Sigmoid colon (tissue), 7 donors: ENCODE data around the gene RPH3AL. TPM values are rescaled to one million over a fixed set of nuclear protein-coding genes. Genes with fewer than 3 reads are reported as not detected.

ENCODE experiments used
- DNase-seq: peaks from one replicate; pipeline ENCODE4 v3.0.0-alpha.2; 2019
- H3K27ac ChIP-seq, 4 donors: fragments of 200-600 bp; sonication (generic); one replicate each; pipeline ENCODE4 v1.5.1; 2016 to 2019; ENCODE audit warnings: mild to moderate bottlenecking in 1 of 4
- H3K27me3 ChIP-seq, 3 donors: fragments of 200-600 bp; sonication (generic); one replicate each; pipeline ENCODE4 v1.5.1; 2019; ENCODE audit warnings: mild to moderate bottlenecking in 1 of 3
- H3K36me3 ChIP-seq, 4 donors: fragments of 200-600 bp; sonication (generic); one replicate each; pipeline ENCODE4 v1.5.1; 2016 to 2019
- H3K4me1 ChIP-seq, 4 donors: fragments of 200-600 bp; sonication (generic); one replicate each; pipeline ENCODE4 v1.5.1; 2017 to 2019
- H3K4me3 ChIP-seq, 4 donors: fragments of 200-600 bp; sonication (generic); one replicate each; pipeline ENCODE4 v1.5.1; 2017 to 2019; ENCODE audit warnings: mild to moderate bottlenecking in 2 of 4, moderate library complexity in 1 of 4
- H3K9me3 ChIP-seq, 4 donors: fragments of 200-600 bp in 3 of 4; sonication (generic) in 3 of 4; one replicate each; pipeline versions ENCODE4 v1.5.1 to v1.6.1; 2013 to 2019
- CTCF ChIP-seq, 4 experiments: fragments of 450-650 bp in 3 of 4; fragments of 200-600 bp in 1 of 4; IDR thresholded peaks; one replicate each; pipeline ENCODE4 v1.5.1; 2016 to 2019; ENCODE audit warnings: antibody characterized with exemption in 4 of 4, mild to moderate bottlenecking in 3 of 4, moderate library complexity in 2 of 4
- EP300 ChIP-seq, 4 donors: sonication (generic); formaldehyde crosslinking; IDR thresholded peaks; one replicate each; pipeline ENCODE4 v1.6.1; 2017; ENCODE audit warnings: antibody characterized with exemption in 4 of 4
- POLR2A ChIP-seq, 2 donors: fragments of 450-650 bp; IDR thresholded peaks; one replicate each; pipeline ENCODE4 v1.6.1; 2016; ENCODE audit warnings: antibody characterized with exemption in 2 of 2, mild to moderate bottlenecking in 2 of 2, moderate library complexity in 2 of 2
- POLR2AphosphoS5 ChIP-seq, 4 donors: sonication (generic); formaldehyde crosslinking; IDR thresholded peaks; one replicate each; pipeline ENCODE4 v1.6.1; 2017; ENCODE audit warnings: antibody characterized with exemption in 4 of 4
- WGBS, 2 donors: extraction: QIAGEN DNeasy Blood & Tissue Kit; methylation state at CpG; one replicate each; pipeline ENCODE4 v1.1.7; 2013; 5-methylcytosine and 5-hydroxymethylcytosine counted together
- intact Hi-C: fragments of 100-400 bp; cut with DNase I; formaldehyde crosslinking; loops from one replicate; pipeline ENCODE4 v1.15.1; 2023
- polyA plus RNA-seq, 3 donors: library from polyadenylated mRNA; stranded (reverse); fragments of 200-250 nt; gene quantifications; one replicate each; pipeline ENCODE4 v1.2.3, GENCODE V29; 2013
- total RNA-seq, 4 donors: library from RNA; depleted of rRNA; stranded (reverse); fragments of >200 nt; gene quantifications; one replicate each; pipeline ENCODE4 v1.1.0, GENCODE V29; 2016
- donor health status: healthy with polysubstance abuse.
- donor health status: Bipolar disorder and iron deficiency.
- donor health status: healthy.

The RPH3AL gene
- total and polyA plus RNA-seq, 7 donors, result 1.8 to 23.1 (median 12.7) TPM

GRCh38 chr17:181245-182049 is 171.2 kb downstream of the RPH3AL start, which contains the start of gene DOC2B:
Gene DOC2B, minus strand, starts transcription at chr17:181650. Its CDS starts 171 bp downstream, at chr17:181479.
- DNase-seq, result no peak
- Histone ChIP-seq H3K27me3 (peaks cover 14 to 68% (median 39%) of the 10 kb centered on the region in 3 donors), H3K4me1 (peaks cover 0 to 21% (median 17%) of the 10 kb centered on the region in 4 donors), H3K27ac (peak within 1 kb of the TSS; percentile 47 to 64 (median 56)), H3K9me3 (no peaks in the 10 kb centered on the region), H3K36me3 (no peaks in the 10 kb centered on the region), H3K4me3 (peak within 1 kb of the TSS in 3 of 4 donors; percentile 32 to 49 (median 45))
- intact Hi-C loops, result no loop called here
- WGBS, 2 donors, result 4% methylated on average over 120 of the region's 120 CpGs
- no peak for TF ChIP-seq EP300 (IDR thresholded peaks at IDR 0.05)
- TF ChIP-seq POLR2AphosphoS5 (IDR thresholded peaks at IDR 0.05), result no peak
- no peak for TF ChIP-seq CTCF (IDR thresholded peaks at IDR 0.05)
- no peak for TF ChIP-seq POLR2A (IDR thresholded peaks at IDR 0.05)

DNA sequence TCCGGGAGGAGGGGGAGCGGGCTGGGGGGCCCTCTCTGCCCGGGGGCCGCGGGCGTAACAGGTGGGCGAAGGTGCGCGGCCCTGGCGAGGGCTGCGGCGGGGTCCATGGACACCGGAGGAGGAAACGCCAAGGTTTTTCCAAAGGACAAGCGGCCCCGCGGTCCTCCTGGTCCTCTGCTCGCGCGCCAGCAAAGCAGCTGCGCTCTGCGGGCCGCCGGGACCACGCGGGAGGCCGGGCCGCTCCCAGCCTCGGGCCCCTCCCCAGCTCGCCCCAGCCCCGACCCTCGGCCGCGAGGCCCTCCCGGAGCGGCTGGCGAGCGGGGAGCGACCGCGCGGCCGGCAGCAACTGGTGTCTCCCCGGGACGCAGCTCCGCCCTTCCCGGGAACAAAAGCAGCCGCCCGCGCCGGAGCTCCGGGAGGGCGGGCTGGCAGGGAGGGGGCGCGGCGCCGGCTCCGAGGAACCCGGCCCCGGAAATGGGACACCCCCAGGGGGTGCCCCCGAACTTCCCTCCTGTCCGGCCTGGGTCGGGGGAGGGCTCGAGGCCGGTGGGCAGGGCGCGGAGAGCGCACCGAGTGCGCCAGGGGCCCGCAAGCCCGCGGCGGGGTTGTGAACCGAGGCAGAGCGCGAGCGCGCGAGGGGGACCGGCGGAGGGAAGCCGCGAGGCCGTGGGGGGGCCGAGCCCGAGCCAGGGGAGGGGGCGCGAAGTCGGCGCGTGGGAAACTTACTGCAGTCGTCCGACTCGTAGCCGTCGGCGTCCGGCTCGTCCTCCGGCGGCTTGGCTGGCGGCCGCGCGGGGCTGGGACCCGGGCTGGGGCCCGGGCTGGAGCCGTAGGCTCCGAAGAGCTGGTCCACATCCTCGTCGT is 172.0 kb downstream of the RPH3AL start:
- peak overlapping the region; percentile 47 to 64 (median 56) for H3K27ac ChIP-seq
- WGBS, 2 donors, result 2% methylated on average over 112 of the region's 112 CpGs
- intact Hi-C loops, result no loop called here

DNA sequence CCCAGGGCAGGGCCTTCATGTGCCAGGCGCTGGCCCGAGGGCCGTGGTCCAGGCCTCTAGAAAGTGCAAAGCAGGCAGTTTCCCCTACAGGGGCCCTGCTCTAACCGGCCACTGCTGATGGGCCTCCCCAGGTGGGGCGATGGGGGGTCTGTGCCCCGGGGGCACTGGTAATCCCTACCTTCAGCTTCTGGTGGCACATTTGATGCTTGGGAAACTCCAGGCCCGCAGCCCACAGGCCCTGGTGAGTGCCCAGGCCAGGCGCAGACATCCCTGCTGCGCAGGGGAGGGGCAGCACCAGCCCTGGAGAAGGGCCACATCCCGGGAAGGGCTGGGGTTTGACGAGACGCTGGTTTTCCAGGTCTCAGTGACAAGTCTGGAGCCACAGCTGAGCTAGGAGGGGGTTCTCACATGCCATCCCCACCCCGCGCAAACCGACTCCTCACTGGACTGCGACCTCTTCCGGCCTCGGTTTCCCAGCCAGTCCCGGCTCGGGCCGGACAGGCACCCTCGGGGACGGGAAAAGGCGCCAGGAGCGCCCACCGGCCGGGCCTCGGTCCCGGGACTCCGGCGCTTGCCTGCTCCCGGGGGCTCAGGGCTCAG is 172.7 kb downstream of the RPH3AL start:
- intact Hi-C loops, result no loop called here
- WGBS, 2 donors, result 20 to 24% methylated on average over 32 of the region's 32 CpGs
- peaks cover 14 to 68% (median 39%) of the 10 kb centered on the region in 3 donors for H3K27me3 ChIP-seq

More for the DNA sequence above, 172.0 kb downstream of the RPH3AL start:
- H3K9me3 ChIP-seq, result no peaks in the 10 kb centered on the region
- TF ChIP-seq POLR2A (IDR thresholded peaks at IDR 0.05) (no peak), CTCF (IDR thresholded peaks at IDR 0.05) (no peak), EP300 (IDR thresholded peaks at IDR 0.05) (no peak), POLR2AphosphoS5 (IDR thresholded peaks at IDR 0.05) (no peak)
- no peak for DNase-seq
- H3K27me3 ChIP-seq, result peaks cover 14 to 68% (median 39%) of the 10 kb centered on the region in 3 donors
- no peaks in the 10 kb centered on the region for H3K36me3 ChIP-seq
- peaks cover 0 to 21% (median 17%) of the 10 kb centered on the region in 4 donors for H3K4me1 ChIP-seq
- H3K4me3 ChIP-seq, result peak overlapping the region in 3 of 4 donors; percentile 32 to 49 (median 45)

More for the DNA sequence above, 172.7 kb downstream of the RPH3AL start:
- Histone ChIP-seq H3K9me3 (no peaks in the 10 kb centered on the region), H3K36me3 (no peaks in the 10 kb centered on the region), H3K27ac (peak overlapping the region; percentile 47 to 64 (median 56)), H3K4me1 (peaks cover 0 to 21% (median 17%) of the 10 kb centered on the region in 4 donors), H3K4me3 (peak overlapping the region in 3 of 4 donors; percentile 32 to 49 (median 45))
- DNase-seq, result no peak
- TF ChIP-seq POLR2A (IDR thresholded peaks at IDR 0.05), result no peak
- no peak for TF ChIP-seq POLR2AphosphoS5 (IDR thresholded peaks at IDR 0.05)
- TF ChIP-seq CTCF (IDR thresholded peaks at IDR 0.05), result no peak
- no peak for TF ChIP-seq EP300 (IDR thresholded peaks at IDR 0.05)
